ENCODE results near the gene SUCNR1.

DNA sequence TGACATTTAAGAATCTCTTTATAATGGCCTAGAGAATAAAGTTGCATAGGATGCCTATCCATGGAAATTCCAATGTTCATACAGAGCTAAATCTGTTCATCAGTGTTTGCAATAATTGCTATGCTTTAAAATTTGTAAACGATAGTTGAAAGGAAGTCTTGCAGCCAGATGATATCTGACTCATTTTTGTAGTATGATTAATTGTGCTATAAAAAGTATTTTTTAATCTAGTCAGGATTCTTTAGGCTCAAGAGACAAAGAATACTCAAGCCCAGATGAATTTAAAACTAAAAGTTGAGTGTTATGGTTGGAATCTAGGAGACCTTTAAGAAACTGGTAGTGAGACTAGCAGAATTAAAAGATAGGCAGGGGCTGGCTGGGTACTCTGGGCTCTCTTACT is 50.5 kb downstream of the SUCNR1 start:
- TF ChIP-seq RARB (CRISPR knock-in tag; IDR thresholded peaks at IDR 0.05) (no peak), SNAI2 (CRISPR knock-in tag; IDR thresholded peaks at IDR 0.05) (no peak), ZFP30 (CRISPR knock-in tag; IDR thresholded peaks at IDR 0.05) (no peak)
